B cell (primary cell): Measurements from ENCODE around the gene LIN37. TPM values are rescaled to one million over a fixed set of nuclear protein-coding genes. Genes with fewer than 3 reads are reported as not detected.

Experiments
- ATAC-seq: fragments of 200-7000 bp; cut with Tn5 transposase; one replicate; pipeline ENCODE4 v1.10.0; 2021; ENCODE audit warnings: low read depth, mild to moderate bottlenecking, moderate number of reproducible peaks, moderate library complexity
- CTCF ChIA-PET: fragments of 350-600 bp; sonication (Branson Sonifier 250); formaldehyde crosslinking; loops from one replicate; lab custom pipeline; 2021; ENCODE audit warnings: antibody characterized with exemption, inconsistent platforms; lab: Charles Lee
- POLR2A ChIA-PET: fragments of 350-600 bp; sonication (Branson Sonifier 250); formaldehyde crosslinking; loops from one replicate; lab custom pipeline; 2021; ENCODE audit warnings: antibody characterized with exemption; lab: Charles Lee
- DNase-seq: peaks from one replicate; pipeline ENCODE4 v3.0.0; 2013
- H2AFZ ChIP-seq: 2 replicates; pipeline ENCODE4 v1.6.1; 2012; ENCODE audit warnings: mild to moderate bottlenecking, low read depth, low read length; ENCODE audit not compliant: insufficient read depth, poor library complexity, severe bottlenecking
- H3K27ac ChIP-seq, 2 donors: 1 replicate in 1 of 2; 2 replicates in 1 of 2; pipeline ENCODE4 v1.5.1; 2012 to 2013; ENCODE audit warnings: low read length in 2 of 2, mild to moderate bottlenecking in 2 of 2, moderate library complexity in 1 of 2
- H3K27me3 ChIP-seq, 4 experiments: fragments of 200-600 bp in 1 of 4; sonication (generic) in 1 of 4; replicated peaks in 1 of 4; 1 replicate in 2 of 4; 2 replicates in 2 of 4; pipeline versions ENCODE4 v1.6.1 to v1.7.0; 2013 to 2016; ENCODE audit warnings: low read length in 3 of 4, mild to moderate bottlenecking in 2 of 4, mixed read lengths in 1 of 4, moderate library complexity in 1 of 4; ENCODE audit not compliant: insufficient read depth in 4 of 4, control insufficient read depth in 3 of 4; ENCODE audit errors: control extremely low read depth in 1 of 4
- H3K36me3 ChIP-seq, 2 experiments: replicated peaks in 1 of 2; 1 replicate in 1 of 2; 2 replicates in 1 of 2; pipeline versions ENCODE4 v1.6.1 to v1.7.1; 2013; ENCODE audit warnings: low read length in 1 of 2; ENCODE audit not compliant: insufficient read depth in 2 of 2, control insufficient read depth in 1 of 2; ENCODE audit errors: control extremely low read depth in 1 of 2, extremely low read depth in 1 of 2
- H3K4me1 ChIP-seq, 2 donors: fragments of 200-600 bp in 1 of 2; sonication (generic) in 1 of 2; 1 replicate in 1 of 2; 2 replicates in 1 of 2; pipeline versions ENCODE4 v1.5.1 to v1.6.1; 2013 to 2017; ENCODE audit warnings: low read length in 2 of 2; ENCODE audit not compliant: control insufficient read depth in 2 of 2, insufficient read depth in 2 of 2
- H3K4me2 ChIP-seq: replicated peaks from 2 replicates; pipeline ENCODE3; 2012; ENCODE audit warnings: mild to moderate bottlenecking, low read depth, low read length; ENCODE audit not compliant: poor library complexity, severe bottlenecking
- H3K4me3 ChIP-seq, 5 experiments: fragments of 200-600 bp in 1 of 5; sonication (generic) in 1 of 5; 1 replicate in 3 of 5; 2 replicates in 2 of 5; pipeline versions ENCODE4 v1.5.1 to v1.7.0; 2011 to 2016; ENCODE audit warnings: low read length in 4 of 5, mild to moderate bottlenecking in 4 of 5, low read depth in 2 of 5, control low read depth in 1 of 5, moderate library complexity in 1 of 5; ENCODE audit not compliant: insufficient read depth in 1 of 5; ENCODE audit errors: control extremely low read depth in 1 of 5, extremely low read depth in 1 of 5
- H3K79me2 ChIP-seq: fragments of 200-600 bp; sonication (generic); one replicate; pipeline ENCODE4 v1.6.0; 2016; ENCODE audit warnings: low read length; ENCODE audit not compliant: control insufficient read depth, insufficient read depth
- H3K9ac ChIP-seq: fragments of 200-600 bp; sonication (generic); 2 replicates; pipeline ENCODE4 v1.6.1; 2017; ENCODE audit warnings: mild to moderate bottlenecking, low read length, moderate library complexity
- H3K9me3 ChIP-seq, 3 donors: one replicate each; pipeline versions ENCODE4 v1.6.1 to v1.7.1; 2013; ENCODE audit warnings: low read length in 2 of 3; ENCODE audit not compliant: control insufficient read depth in 2 of 3, insufficient read depth in 1 of 3; ENCODE audit errors: control extremely low read depth in 1 of 3
- H4K20me1 ChIP-seq: 2 replicates; pipeline ENCODE4 v1.6.0; 2012; ENCODE audit warnings: mild to moderate bottlenecking, low read length; ENCODE audit not compliant: insufficient read depth, control insufficient read depth, poor library complexity, severe bottlenecking
- H3K27ac Mint-ChIP-seq: one replicate; pipeline ENCODE4 v1.8.0; 2021; ENCODE audit warnings: mixed read lengths
- H3K27me3 Mint-ChIP-seq: one replicate; pipeline ENCODE4 v1.8.0; 2021; ENCODE audit warnings: mixed read lengths
- H3K4me1 Mint-ChIP-seq: one replicate; pipeline ENCODE4 v1.8.0; 2021; ENCODE audit warnings: mixed read lengths
- H3K4me3 Mint-ChIP-seq: one replicate; pipeline ENCODE4 v1.8.0; 2021; ENCODE audit warnings: mixed read lengths
- H3K9me3 Mint-ChIP-seq: one replicate; pipeline ENCODE4 v1.8.0; 2022; ENCODE audit warnings: mixed read lengths; ENCODE audit not compliant: insufficient read depth
- EZH2 ChIP-seq: IDR thresholded peaks from 2 replicates; pipeline ENCODE4 v1.6.1; 2012; ENCODE audit warnings: borderline replicate concordance, low read depth, mild to moderate bottlenecking, moderate library complexity, low read length; ENCODE audit not compliant: insufficient read depth, poor library complexity, severe bottlenecking
- WGBS: methylation state at CpG from one replicate; pipeline ENCODE4 v1.1.5; 2013; ENCODE audit warnings: missing lambda C conversion rate; ENCODE audit not compliant: insufficient coverage; 5-methylcytosine and 5-hydroxymethylcytosine counted together
- intact Hi-C: fragments of 100-400 bp; cut with micrococcal nuclease; formaldehyde crosslinking; loops from one replicate; pipeline ENCODE4 v1.10.0; 2022
- polyA plus RNA-seq: library from polyadenylated mRNA; depleted of rRNA; stranded (reverse); fragments of >200 nt; gene quantifications from 2 replicates; pipeline ENCODE4 v1.2.3, GENCODE V29; 2012
- total RNA-seq, 2 donors: library from RNA; stranded (reverse); fragments of 120-200 nt in 1 of 2; gene quantifications; 1 replicate in 1 of 2; 2 replicates in 1 of 2; pipeline versions ENCODE4 v1.2.3 to v1.2.4, GENCODE V29; 2013 to 2022
- TF ChIP-seq, protein P1 (sequence below): fragments of 200-600 bp; IDR thresholded peaks from one replicate; pipeline ENCODE4 v1.8.0; 2022; ENCODE audit warnings: antibody characterized with exemption, mild to moderate bottlenecking

The LIN37 gene
- total and polyA plus RNA-seq, 2 donors (not counting 1 experiment from before 2014, with no cell fraction given), result 22.3 to 64.1 TPM

DNA sequence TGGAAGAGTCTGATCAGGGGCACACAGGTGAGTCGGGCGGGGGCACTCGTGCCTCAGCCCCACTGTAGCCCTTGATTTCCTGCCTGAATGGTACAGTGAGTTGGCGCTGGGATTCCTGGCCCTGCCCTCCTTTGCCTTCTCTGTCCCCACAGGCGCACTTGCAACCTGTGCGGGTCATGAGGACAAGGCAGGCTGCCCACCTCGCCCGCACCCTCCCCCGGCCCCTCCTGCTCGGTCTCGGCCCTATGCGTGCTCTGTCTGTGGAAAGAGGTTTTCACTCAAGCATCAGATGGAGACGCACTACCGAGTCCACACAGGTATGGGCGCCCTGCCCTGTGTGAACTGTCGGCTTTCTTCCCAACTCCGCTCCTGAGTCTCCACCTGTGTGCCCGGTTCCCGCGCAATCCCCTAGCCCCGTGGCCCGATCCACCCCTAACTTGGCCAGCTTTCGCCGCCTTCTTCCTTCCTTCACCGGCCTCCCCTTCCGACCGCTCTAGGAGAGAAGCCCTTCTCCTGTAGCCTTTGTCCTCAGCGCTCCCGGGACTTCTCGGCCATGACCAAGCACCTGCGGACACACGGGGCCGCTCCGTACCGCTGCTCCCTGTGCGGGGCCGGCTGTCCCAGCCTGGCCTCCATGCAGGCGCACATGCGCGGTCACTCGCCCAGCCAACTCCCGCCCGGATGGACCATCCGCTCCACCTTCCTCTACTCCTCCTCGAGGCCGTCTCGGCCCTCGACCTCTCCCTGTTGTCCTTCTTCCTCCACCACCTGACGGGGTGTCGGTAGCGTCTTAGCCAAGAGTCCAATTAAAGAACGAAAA, 32.2 kb upstream of the LIN37 start:
- Histone ChIP-seq H3K4me2 (peak overlapping the region; percentile 94), H3K27me3 (no peaks in the 10 kb centered on the region), H3K27ac (peak overlapping the region; percentile 68 to 85), H2AFZ (peak overlapping the region; percentile 89), H3K4me1 (peaks cover 34 to 74% of the 10 kb centered on the region in 2 donors), H3K9me3 (no peaks in the 10 kb centered on the region), H3K79me2 (peaks cover 50% of the 10 kb centered on the region), H3K36me3 (peaks cover 0 to 13% of the 10 kb centered on the region in 2 experiments), H4K20me1 (peaks cover 28% of the 10 kb centered on the region), H3K4me3 (peak overlapping the region; percentile 39 to 87 (median 76)), H3K9ac (peak overlapping the region; percentile 80)
- H3K27me3 Mint-ChIP-seq, result no peaks in the 10 kb centered on the region
- ChIA-PET CTCF (interaction anchor here (0.6 to 6.5 kb wide), 5 partner anchors 13 to 32 kb away, joined by 3 to 123 read pairs (median 4); partner anchors contain the start of gene LIN37), POLR2A (interaction anchor here (0.7 to 1.3 kb wide), 2 partner anchors 24 to 204 kb away, joined by 3 to 8 read pairs; no protein-coding TSS in a partner anchor)
- DNase-seq, result peak; percentile 61
- 1% methylated on average over 44 of the region's 52 CpGs for WGBS
- no peaks in the 10 kb centered on the region for H3K9me3 Mint-ChIP-seq
- H3K27ac Mint-ChIP-seq, result peak overlapping the region; percentile 99
- peaks cover 67% of the 10 kb centered on the region for H3K4me1 Mint-ChIP-seq
- ATAC-seq, result no peak
- peak overlapping the region; percentile 98 for H3K4me3 Mint-ChIP-seq
- TF ChIP-seq, protein P1, sequence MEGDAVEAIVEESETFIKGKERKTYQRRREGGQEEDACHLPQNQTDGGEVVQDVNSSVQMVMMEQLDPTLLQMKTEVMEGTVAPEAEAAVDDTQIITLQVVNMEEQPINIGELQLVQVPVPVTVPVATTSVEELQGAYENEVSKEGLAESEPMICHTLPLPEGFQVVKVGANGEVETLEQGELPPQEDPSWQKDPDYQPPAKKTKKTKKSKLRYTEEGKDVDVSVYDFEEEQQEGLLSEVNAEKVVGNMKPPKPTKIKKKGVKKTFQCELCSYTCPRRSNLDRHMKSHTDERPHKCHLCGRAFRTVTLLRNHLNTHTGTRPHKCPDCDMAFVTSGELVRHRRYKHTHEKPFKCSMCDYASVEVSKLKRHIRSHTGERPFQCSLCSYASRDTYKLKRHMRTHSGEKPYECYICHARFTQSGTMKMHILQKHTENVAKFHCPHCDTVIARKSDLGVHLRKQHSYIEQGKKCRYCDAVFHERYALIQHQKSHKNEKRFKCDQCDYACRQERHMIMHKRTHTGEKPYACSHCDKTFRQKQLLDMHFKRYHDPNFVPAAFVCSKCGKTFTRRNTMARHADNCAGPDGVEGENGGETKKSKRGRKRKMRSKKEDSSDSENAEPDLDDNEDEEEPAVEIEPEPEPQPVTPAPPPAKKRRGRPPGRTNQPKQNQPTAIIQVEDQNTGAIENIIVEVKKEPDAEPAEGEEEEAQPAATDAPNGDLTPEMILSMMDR, result no peak
- TF ChIP-seq EZH2, result no peak
- intact Hi-C loops, result loop anchor here (1.0 to 10.0 kb wide), 3 partner anchors 23 to 371 kb away; partner anchors contain the start of genes FFAR1, HCST, NFKBID and TYROBP
